GM12878 (cell line): ENCODE measurements around the gene SNCAIP. TPM values are rescaled to one million over a fixed set of nuclear protein-coding genes. Genes with fewer than 3 reads are reported as not detected.

Experiments used
- ATAC-seq: fragments of 200-7000 bp; cut with Tn5 transposase; 3 replicates; pipeline ENCODE4 v1.9.1; 2020; ENCODE audit warnings: mild to moderate bottlenecking, moderate library complexity
- BruUV-seq: library from RNA; stranded (reverse); fragments of 400-500 nt; replicated peaks from 2 replicates; lab custom pipeline; 2021; lab: Mats Ljungman, UMichigan
- CTCF ChIA-PET: fragments of 300-600 bp; sonication (Branson Sonifier 250); formaldehyde crosslinking; extraction: SDS; loops from one replicate; lab custom pipeline; 2021; ENCODE audit warnings: inconsistent platforms; lab: Yijun Ruan, JAX
- POLR2A ChIA-PET: fragments of 350-600 bp; formaldehyde crosslinking; extraction: SDS; loops from one replicate; lab custom pipeline; 2021; ENCODE audit warnings: inconsistent platforms; lab: Charles Lee
- RAD21 ChIA-PET: fragments of 300-600 bp; sonication (Branson Sonifier 250); formaldehyde crosslinking; loops from one replicate; lab custom pipeline; 2023; ENCODE audit warnings: antibody characterized with exemption; ENCODE audit not compliant: unreplicated experiment; lab: Charles Lee
- SMC1A ChIA-PET: fragments of 300-600 bp; sonication (Branson Sonifier 250); formaldehyde crosslinking; loops from one replicate; lab custom pipeline; 2023; ENCODE audit not compliant: unreplicated experiment, uncharacterized antibody; lab: Charles Lee
- DNase-seq: peaks from one replicate; pipeline ENCODE4 v3.0.0-alpha.2; 2011; ENCODE audit warnings: low read depth, low spot score
- FAIRE-seq: peaks from 3 replicates; lab custom pipeline; 2011; peaks lifted over from hg19 to GRCh38; lab: Jason Lieb, UNC
- H2AFZ ChIP-seq: 2 replicates; pipeline ENCODE4 v1.6.0; 2011; ENCODE audit warnings: low read depth, low read length, control low read depth; ENCODE audit not compliant: control insufficient read depth
- H3K27ac ChIP-seq: 2 replicates; pipeline ENCODE4 v1.5.1; 2011; ENCODE audit warnings: control low read depth; ENCODE audit not compliant: control insufficient read depth, insufficient read depth
- H3K27me3 ChIP-seq, 2 experiments: replicated peaks in 1 of 2; 2 replicates each; pipeline versions ENCODE4 v1.6.0 to v1.6.1; 2011; ENCODE audit warnings: low read length in 1 of 2; ENCODE audit not compliant: control insufficient read depth in 2 of 2, insufficient read depth in 2 of 2
- H3K36me3 ChIP-seq, 2 experiments: 2 replicates each; pipeline ENCODE4 v1.5.1; 2011; ENCODE audit warnings: low read length in 1 of 2; ENCODE audit not compliant: control insufficient read depth in 2 of 2, insufficient read depth in 2 of 2
- H3K4me1 ChIP-seq: 2 replicates; pipeline ENCODE4 v1.6.1; 2011; ENCODE audit warnings: mild to moderate bottlenecking, low read length, moderate library complexity, mixed read lengths; ENCODE audit not compliant: control insufficient read depth, insufficient read depth
- H3K4me2 ChIP-seq: 2 replicates; pipeline ENCODE4 v1.6.0; 2011; ENCODE audit warnings: control low read depth; ENCODE audit not compliant: control insufficient read depth, insufficient read depth
- H3K4me3 ChIP-seq: fragments of 200-600 bp; sonication (generic); 2 replicates; pipeline ENCODE4 v1.5.1; 2016
- H3K79me2 ChIP-seq: 2 replicates; pipeline ENCODE4 v1.6.0; 2011; ENCODE audit warnings: low read length; ENCODE audit not compliant: control insufficient read depth, insufficient read depth
- H3K9ac ChIP-seq: 2 replicates; pipeline ENCODE4 v1.8.0; 2011; ENCODE audit warnings: low read length, control low read depth, mixed read lengths; ENCODE audit not compliant: control insufficient read depth, insufficient read depth
- H3K9me3 ChIP-seq: replicated peaks from 3 replicates; pipeline ENCODE4 v1.5.1; 2011; ENCODE audit warnings: mild to moderate bottlenecking, low read length; ENCODE audit not compliant: control insufficient read depth, insufficient read depth
- H4K20me1 ChIP-seq: 2 replicates; pipeline ENCODE4 v1.6.0; 2011; ENCODE audit not compliant: control insufficient read depth, insufficient read depth
- ATF3 ChIP-seq: IDR thresholded peaks from 2 replicates; pipeline ENCODE4 v1.6.1; 2011; ENCODE audit warnings: low read depth, mild to moderate bottlenecking, low read length, moderate library complexity, borderline replicate concordance; ENCODE audit errors: extremely low read depth
- BACH1 ChIP-seq: fragments of 450-650 bp; IDR thresholded peaks from 2 replicates; pipeline ENCODE4 v1.6.1; 2017; ENCODE audit warnings: mild to moderate bottlenecking, borderline replicate concordance
- E2F8 ChIP-seq: fragments of 450-650 bp; IDR thresholded peaks from 2 replicates; pipeline ENCODE4 v1.6.1; 2018; ENCODE audit warnings: mild to moderate bottlenecking, low read depth, moderate library complexity; ENCODE audit not compliant: partially characterized antibody
- FOXK2 ChIP-seq: fragments of 450-650 bp; IDR thresholded peaks from 2 replicates; pipeline ENCODE4 v1.6.1; 2017; ENCODE audit warnings: mild to moderate bottlenecking, moderate library complexity
- IRF4 ChIP-seq: IDR thresholded peaks from 2 replicates; pipeline ENCODE4 v1.6.1; 2011; ENCODE audit warnings: low read depth, low read length
- POLR2AphosphoS5 ChIP-seq: IDR thresholded peaks from 2 replicates; pipeline ENCODE4 v1.6.1; 2011; ENCODE audit warnings: mild to moderate bottlenecking, low read length, inconsistent platforms
- RB1 ChIP-seq: fragments of 450-650 bp; formaldehyde crosslinking; IDR thresholded peaks from 2 replicates; pipeline ENCODE4 v1.6.1; 2017; ENCODE audit warnings: mild to moderate bottlenecking, borderline replicate concordance
- WRNIP1 ChIP-seq: IDR thresholded peaks from 2 replicates; pipeline ENCODE4 v1.6.1; 2011; ENCODE audit warnings: low read depth, low read length, improper control_type of control experiment, borderline replicate concordance
- ZBTB33 ChIP-seq: fragments of 450-650 bp; IDR thresholded peaks from 2 replicates; pipeline ENCODE4 v1.6.1; 2017; ENCODE audit warnings: mild to moderate bottlenecking
- ZNF622 ChIP-seq: fragments of 450-650 bp; IDR thresholded peaks from 2 replicates; pipeline ENCODE4 v1.6.1; 2017; ENCODE audit warnings: mild to moderate bottlenecking, inconsistent platforms
- WGBS: methylation state at CpG from one replicate; pipeline ENCODE4 v1.1.6; 2016; ENCODE audit warnings: low lambda C conversion rate; ENCODE audit not compliant: insufficient replicate concordance, insufficient coverage; ENCODE audit errors: missing lambda C conversion rate; 5-methylcytosine and 5-hydroxymethylcytosine counted together
- in situ Hi-C: fragments of 300-500 bp; cut with MboI; formaldehyde crosslinking; loops from 9 replicates; pipeline ENCODE4 v1.14.3; 2018; ENCODE audit warnings: mixed read lengths
- intact Hi-C: fragments of 100-400 bp; cut with micrococcal nuclease; formaldehyde crosslinking; loops from one replicate; pipeline ENCODE4 v1.14.2; 2022; ENCODE audit not compliant: unreplicated experiment
- polyA plus RNA-seq, 11 experiments: library from polyadenylated mRNA; depleted of rRNA in 4 of 11; unstranded in 6 of 11; stranded (reverse) in 5 of 11; fragments of >200 nt; fragmentation: Nextera tagmentation in 4 of 11; fragmentation: Illumina TruSeq in 1 of 11; extraction: Ambion mirVana in 4 of 11; extraction: Trizol in 1 of 11; gene quantifications; 1 replicate in 1 of 11; 2 replicates in 10 of 11; pipeline versions ENCODE4 v1.2.1 to v1.2.3, GENCODE V29; 2011 to 2016; ENCODE audit warnings: inconsistent platforms in 2 of 11, missing spikeins in 2 of 11, low read depth in 1 of 11
- total RNA-seq, 4 experiments: library from RNA; depleted of rRNA in 3 of 4; stranded (reverse); fragments of >200 nt in 3 of 4; fragmentation: Illumina TruSeq in 1 of 4; extraction: Trizol in 1 of 4; gene quantifications; 2 replicates each; pipeline versions ENCODE4 v1.2.1 to v1.2.3, GENCODE V29; 2013 to 2021

SNCAIP gene
- total and polyA plus RNA-seq, 10 of the 15 experiments (the other 5 are each of a cell fraction or from before 2014, with no cell fraction given), result 0.03 to 0.62 (median 0.16) TPM; not detected in 1

- Histone ChIP-seq H3K79me2 (no peaks in the 10 kb centered on the region), H3K9me3 (no peaks in the 10 kb centered on the region), H3K4me2 (no peak overlapping the region), H3K27ac (no peak overlapping the region), H4K20me1 (no peaks in the 10 kb centered on the region), H3K36me3 (no peaks in the 10 kb centered on the region)
- ChIA-PET RAD21 (no interaction called here), POLR2A (no interaction called here), SMC1A (no interaction called here), CTCF (no interaction called here)
- ATAC-seq (no peak), FAIRE-seq (no peak)
- intact Hi-C loops, result no loop called here
- TF ChIP-seq POLR2AphosphoS5 (no peak), BACH1 (no peak), ZBTB33 (no peak), RB1 (no peak), E2F8 (no peak), ZNF622 (no peak), IRF4 (no peak), ATF3 (no peak), FOXK2 (no peak), WRNIP1 (no peak)
- TF ChIP-seq, all 136 proteins: peak for 0
- Histone ChIP-seq H3K9ac (no peak overlapping the region), H3K4me1 (no peaks in the 10 kb centered on the region), H2AFZ (peak overlapping the region; percentile 48; the same call in 1 of the 2 replicates), H3K27me3 (no peaks in the 10 kb centered on the region), H3K4me3 (no peak overlapping the region)
- 47% methylated on average over 3 of the region's 3 CpGs for WGBS
- no peak for DNase-seq
- in situ Hi-C loops, result no loop called here
- BruUV-seq, result no TSS peak
These were observed 43.3 kb downstream of the SNCAIP start for GRCh38 chr5:122355324-122355723.
